HepG2 (cell line): ENCODE data around the gene LRRC32. TPM values are rescaled to one million over a fixed set of nuclear protein-coding genes. Genes with fewer than 3 reads are reported as not detected.

ENCODE experiments used
- ATAC-seq: fragments of 200-7000 bp; cut with Tn5 transposase; 3 replicates; pipeline ENCODE4 v1.9.1; 2020; ENCODE audit warnings: mild to moderate bottlenecking, moderate library complexity
- BruUV-seq: library from RNA; stranded (reverse); fragments of 400-500 nt; replicated peaks from 2 replicates; lab custom pipeline; 2021; lab: Mats Ljungman, UMichigan
- CTCF ChIA-PET: fragments of 300-600 bp; formaldehyde crosslinking; extraction: SDS; loops from one replicate; lab custom pipeline; 2021; ENCODE audit warnings: low total read pairs, inconsistent platforms, low intra/inter-chr PET ratio; lab: Yijun Ruan, JAX
- POLR2A ChIA-PET: fragments of 350-600 bp; sonication (Branson Sonifier 250); formaldehyde crosslinking; loops from one replicate; lab custom pipeline; 2020; ENCODE audit warnings: antibody characterized with exemption, inconsistent platforms; lab: Yijun Ruan, JAX
- DNase-seq: peaks from one replicate; pipeline ENCODE4 v3.0.0-alpha.2; 2015; ENCODE audit warnings: low spot score
- FAIRE-seq: peaks from 3 replicates; lab custom pipeline; 2011; peaks lifted over from hg19 to GRCh38; lab: Jason Lieb, UNC
- H2AFZ ChIP-seq: one replicate; pipeline ENCODE4 v1.6.1; 2011; ENCODE audit warnings: low read length, inconsistent platforms
- H3K27ac ChIP-seq: fragments of 300-600 bp; 3 replicates; pipeline ENCODE4 v1.8.0; 2011; ENCODE audit warnings: mixed run types, mild to moderate bottlenecking, mixed read lengths, low read length, inconsistent platforms; ENCODE audit not compliant: insufficient read depth; ENCODE audit errors: extremely low read length
- H3K27me3 ChIP-seq, 2 experiments: fragments of 200-600 bp in 1 of 2; 2 replicates in 1 of 2; 3 replicates in 1 of 2; pipeline versions ENCODE4 v1.6.0 to v1.8.0; 2011; ENCODE audit warnings: low read length in 2 of 2, mild to moderate bottlenecking in 2 of 2, moderate library complexity in 2 of 2, inconsistent platforms in 1 of 2; ENCODE audit not compliant: insufficient read depth in 2 of 2, control insufficient read depth in 1 of 2
- H3K36me3 ChIP-seq, 2 experiments: fragments of 200-600 bp in 1 of 2; replicated peaks in 1 of 2; 2 replicates in 1 of 2; 3 replicates in 1 of 2; pipeline versions ENCODE4 v1.5.1 to v1.8.0; 2011; ENCODE audit warnings: low read length in 2 of 2, inconsistent platforms in 1 of 2; ENCODE audit not compliant: insufficient read depth in 2 of 2, control insufficient read depth in 1 of 2
- H3K4me1 ChIP-seq: 2 replicates; pipeline ENCODE4 v1.5.1; 2012; ENCODE audit warnings: low read length, inconsistent platforms; ENCODE audit not compliant: insufficient read depth
- H3K4me2 ChIP-seq: 2 replicates; pipeline ENCODE4 v1.6.0; 2011; ENCODE audit warnings: low read depth, low read length, inconsistent platforms
- H3K4me3 ChIP-seq, 3 experiments: fragments of 200-600 bp in 1 of 3; sonication (generic), shearing (Covaris generic) in 1 of 3; replicated peaks in 1 of 3; 2 replicates each; pipeline ENCODE4 v1.5.1; 2011 to 2016; ENCODE audit warnings: low read length in 3 of 3, inconsistent platforms in 2 of 3, low read depth in 2 of 3, mild to moderate bottlenecking in 2 of 3, control low read depth in 1 of 3, mixed read lengths in 1 of 3; ENCODE audit not compliant: insufficient read depth in 1 of 3
- H3K79me2 ChIP-seq: one replicate; pipeline ENCODE4 v1.6.1; 2011; ENCODE audit warnings: low read length, inconsistent platforms; ENCODE audit not compliant: insufficient read depth
- H3K9ac ChIP-seq: 2 replicates; pipeline ENCODE4 v1.6.0; 2011; ENCODE audit warnings: mild to moderate bottlenecking, low read depth, low read length, inconsistent platforms; ENCODE audit not compliant: insufficient read depth
- H3K9me3 ChIP-seq: 2 replicates; pipeline ENCODE4 v1.5.1; 2012; ENCODE audit warnings: mild to moderate bottlenecking, low read length
- H4K20me1 ChIP-seq: 2 replicates; pipeline ENCODE4 v1.6.0; 2011; ENCODE audit warnings: inconsistent platforms, mild to moderate bottlenecking, low read length, moderate library complexity; ENCODE audit not compliant: insufficient read depth
- KDM4B ChIP-seq: sonication (generic); formaldehyde crosslinking; IDR thresholded peaks from 2 replicates; pipeline ENCODE4 v1.4.0; 2020; ENCODE audit warnings: missing genetic modification reagents
- MNT ChIP-seq: fragments of 450-650 bp; IDR thresholded peaks from 2 replicates; pipeline ENCODE4 v1.6.1; 2016
- MYNN ChIP-seq: sonication (generic); formaldehyde crosslinking; IDR thresholded peaks from 2 replicates; pipeline ENCODE4 v1.4.0; 2020; ENCODE audit warnings: mild to moderate bottlenecking, low read depth, missing genetic modification reagents
- PHB2 ChIP-seq: fragments of 450-650 bp; IDR thresholded peaks from 2 replicates; pipeline ENCODE4 v1.6.1; 2018; ENCODE audit not compliant: partially characterized antibody
- RAD51 ChIP-seq: fragments of 450-650 bp; IDR thresholded peaks from 2 replicates; pipeline ENCODE4 v1.6.1; 2016; ENCODE audit warnings: borderline replicate concordance
- UBTF ChIP-seq: sonication (generic); formaldehyde crosslinking; IDR thresholded peaks from 2 replicates; pipeline ENCODE4 v1.4.0; 2020; ENCODE audit warnings: mild to moderate bottlenecking, missing genetic modification reagents
- WGBS: methylation state at CpG from one replicate; pipeline ENCODE4 v1.1.6; 2017; ENCODE audit warnings: low lambda C conversion rate; 5-methylcytosine and 5-hydroxymethylcytosine counted together
- in situ Hi-C: cut with HindIII; loops from 2 replicates; pipeline ENCODE4 v1.10.0; 2017; ENCODE audit warnings: low pct_unique_long_range_greater_than_20kb; ENCODE audit not compliant: extremely low pct_ligation_motif_present
- intact Hi-C: fragments of 100-400 bp; cut with micrococcal nuclease; formaldehyde crosslinking; loops from one replicate; pipeline ENCODE4 v1.10.0; 2022; ENCODE audit not compliant: unreplicated experiment
- polyA plus RNA-seq, 8 experiments: library from polyadenylated mRNA; depleted of rRNA in 3 of 8; stranded (reverse) in 7 of 8; unstranded in 1 of 8; fragments of >200 nt; fragmentation: Illumina TruSeq in 4 of 8; extraction: Trizol in 4 of 8; gene quantifications; 2 replicates each; pipeline versions ENCODE4 v1.2.1 to v1.2.3, GENCODE V29; 2011 to 2016; ENCODE audit warnings: low read depth in 4 of 8, missing spikeins in 1 of 8, mixed read lengths in 1 of 8; ENCODE audit not compliant: insufficient read depth in 1 of 8
- total RNA-seq, 5 experiments: library from RNA; depleted of rRNA; stranded (reverse); fragments of >200 nt; fragmentation: Illumina TruSeq; extraction: Trizol; gene quantifications; 2 replicates each; pipeline ENCODE4 v1.2.3, GENCODE V29; 2016; ENCODE audit warnings: low read depth in 1 of 5

The LRRC32 gene
- total and polyA plus RNA-seq, 2 of the 13 experiments (the other 11 are each of a cell fraction or from before 2014, with no cell fraction given), result 0.07 TPM; not detected in 1

- no peak for TF ChIP-seq KDM4B (CRISPR knock-in tag)
- TF ChIP-seq PHB2, result no peak
- no peak for TF ChIP-seq MYNN (CRISPR knock-in tag)
- no peak for TF ChIP-seq UBTF (CRISPR knock-in tag)
- Histone ChIP-seq H3K79me2 (no peaks in the 10 kb centered on the region), H4K20me1 (no peaks in the 10 kb centered on the region), H3K4me3 (no peak overlapping the region), H3K9me3 (no peaks in the 10 kb centered on the region), H3K27me3 (peaks cover 3 to 6% of the 10 kb centered on the region in 2 experiments; a peak in 4 of 5 replicates), H2AFZ (no peak overlapping the region), H3K4me2 (no peak overlapping the region), H3K4me1 (no peaks in the 10 kb centered on the region), H3K27ac (no peak overlapping the region), H3K36me3 (no peaks in the 10 kb centered on the region), H3K9ac (no peak overlapping the region)
- ChIA-PET POLR2A (no interaction called here), CTCF (no interaction called here)
- no TSS peak for BruUV-seq
- WGBS, result 22% methylated on average over 5 of the region's 8 CpGs
- FAIRE-seq, result no peak
- no peak; the same call in 2 of the 3 replicates for ATAC-seq
- in situ Hi-C loops (no loop called here), intact Hi-C loops (no loop called here)
- DNase-seq, result no peak
Measured at GRCh38 chr11:76628408-76628947, 42.1 kb downstream of the LRRC32 start.

DNA sequence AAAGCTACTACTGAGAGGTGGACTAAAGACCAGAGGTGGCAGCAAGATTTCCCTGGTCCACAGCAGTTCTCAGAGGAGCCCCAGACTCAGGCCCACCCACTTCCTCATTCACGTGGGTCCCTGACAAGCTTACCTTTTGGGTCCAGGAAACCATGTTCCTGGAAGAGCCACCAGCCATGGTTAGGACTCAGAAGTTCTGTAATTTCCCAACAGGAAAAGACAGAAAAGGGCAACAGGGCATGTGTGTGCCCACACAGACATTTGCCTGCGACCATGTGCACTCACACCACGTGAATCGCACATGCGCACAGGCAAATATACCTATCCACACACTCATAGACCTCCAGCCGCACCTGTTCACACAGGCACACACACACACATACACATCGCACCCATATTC, 42.9 kb downstream of the LRRC32 start:
- no peaks in the 10 kb centered on the region for H3K79me2 ChIP-seq
- no peaks in the 10 kb centered on the region for H3K4me1 ChIP-seq
- ChIA-PET POLR2A (no interaction called here), CTCF (no interaction called here)
- H3K27me3 ChIP-seq, result peaks cover 6 to 11% of the 10 kb centered on the region in 2 experiments
- no peak overlapping the region for H3K4me2 ChIP-seq
- no peak for FAIRE-seq
- no peak overlapping the region for H2AFZ ChIP-seq
- intact Hi-C loops, result no loop called here
- H3K9me3 ChIP-seq, result no peaks in the 10 kb centered on the region
- no peaks in the 10 kb centered on the region for H3K36me3 ChIP-seq
- 60% methylated on average over 7 of the region's 7 CpGs for WGBS
- no peak overlapping the region for H3K9ac ChIP-seq
- no peaks in the 10 kb centered on the region for H4K20me1 ChIP-seq
- H3K27ac ChIP-seq, result no peak overlapping the region
- BruUV-seq, result no TSS peak
- DNase-seq, result no peak
- TF ChIP-seq MNT (0 out of 2 replicates have a peak, but pooled peaks have one; percentile 6), RAD51 (no peak)
- ATAC-seq, result no peak
- in situ Hi-C loops, result no loop called here
- no peak overlapping the region for H3K4me3 ChIP-seq
